Measurements from ENCODE around the gene SLC35A4. TPM values are rescaled to one million over a fixed set of nuclear protein-coding genes. Genes with fewer than 3 reads are reported as not detected.

Gene SLC35A4
- total RNA-seq, 1 donor from 2014 or later: 77.9 TPM

GRCh38 chr5:140567136-140567818 is 2.6 kb downstream of the SLC35A4 start:
- no peak for TF ChIP-seq CTCF (IDR thresholded peaks at IDR 0.05)
- intact Hi-C loops (cut with micrococcal nuclease): no loop called here
- CTCF ChIA-PET: no interaction called here
- POLR2A ChIA-PET: interaction anchor here (1.4 to 1.5 kb wide), 2 partner anchors 20 to 165 kb away, joined by 3 read pairs; partner anchors contain the start of genes ANKHD1 and EIF4EBP3
- Mint-ChIP-seq H3K27me3 (no peaks in the 10 kb centered on the region), H3K4me1 (peaks cover 66% of the 10 kb centered on the region), H3K27ac (no peak overlapping the region), H3K36me3 (ENCODE audit: low read depth) (peaks cover 38% of the 10 kb centered on the region), H3K9me3 (no peaks in the 10 kb centered on the region), H3K4me3 (no peak overlapping the region)
- no peak for ATAC-seq (ENCODE audit: low read depth)
- DNase-seq: no peak

GRCh38 chr5:140567871-140568270 is 3.2 kb downstream of the SLC35A4 start:
- CTCF ChIA-PET: no interaction called here
- POLR2A ChIA-PET: interaction anchor here (1.4 kb wide), 1 partner anchor 20 kb away, joined by 3 read pairs; the partner anchor contains the start of gene EIF4EBP3

GRCh38 chr5:140568443-140569063 is 3.9 kb downstream of the SLC35A4 start:
- Mint-ChIP-seq H3K9me3 (no peaks in the 10 kb centered on the region), H3K4me1 (peaks cover 55% of the 10 kb centered on the region), H3K36me3 (ENCODE audit: low read depth) (peaks cover 38% of the 10 kb centered on the region), H3K27me3 (no peaks in the 10 kb centered on the region), H3K27ac (peak overlapping the region; percentile 93), H3K4me3 (no peak overlapping the region)
- TF ChIP-seq CTCF (IDR thresholded peaks at IDR 0.05): no peak
- ChIA-PET CTCF (no interaction called here), POLR2A (interaction anchor here (0.6 to 1.4 kb wide), 4 partner anchors 21 to 168 kb away, joined by 3 to 5 read pairs (median 4); partner anchors contain the start of gene EIF4EBP3)
- intact Hi-C loops (cut with micrococcal nuclease): no loop called here
- DNase-seq (no peak), ATAC-seq (ENCODE audit: low read depth) (no peak)

More at GRCh38 chr5:140567871-140568270, 3.2 kb downstream of the SLC35A4 start:
- Mint-ChIP-seq H3K4me3 (no peak overlapping the region), H3K36me3 (ENCODE audit: low read depth) (peaks cover 38% of the 10 kb centered on the region), H3K27ac (no peak overlapping the region), H3K4me1 (peaks cover 62% of the 10 kb centered on the region), H3K27me3 (no peaks in the 10 kb centered on the region), H3K9me3 (no peaks in the 10 kb centered on the region)
- ATAC-seq (ENCODE audit: low read depth) (no peak), DNase-seq (no peak)
- intact Hi-C loops (cut with micrococcal nuclease): no loop called here
- TF ChIP-seq CTCF (IDR thresholded peaks at IDR 0.05): no peak

- intact Hi-C loops (cut with micrococcal nuclease): no loop called here
- Mint-ChIP-seq H3K4me3 (peak overlapping the region; percentile 68), H3K36me3 (ENCODE audit: low read depth) (peaks cover 38% of the 10 kb centered on the region), H3K27me3 (no peaks in the 10 kb centered on the region), H3K27ac (peak overlapping the region; percentile 93), H3K4me1 (peaks cover 49% of the 10 kb centered on the region), H3K9me3 (no peaks in the 10 kb centered on the region)
- ChIA-PET POLR2A (interaction anchor here (1.3 to 1.4 kb wide), 2 partner anchors 22 to 168 kb away, joined by 4 to 5 read pairs; partner anchors contain the start of gene EIF4EBP3), CTCF (interaction anchor here (0.7 kb wide), 1 partner anchor 22 kb away, joined by 3 read pairs; the partner anchor contains the start of gene EIF4EBP3)
- DNase-seq (no peak), ATAC-seq (ENCODE audit: low read depth) (no peak)
- TF ChIP-seq CTCF (IDR thresholded peaks at IDR 0.05): no peak
Observed at GRCh38 chr5:140569197-140569596, 4.6 kb downstream of the SLC35A4 start.

GRCh38 chr5:140570058-140570457 is 5.4 kb downstream of the SLC35A4 start:
- no peaks in the 10 kb centered on the region for H3K27me3 Mint-ChIP-seq
- no peak for ATAC-seq (ENCODE audit: low read depth)
- DNase-seq: no peak
- peak overlapping the region; percentile 46 for H3K27ac Mint-ChIP-seq
- H3K4me1 Mint-ChIP-seq: peaks cover 42% of the 10 kb centered on the region
- H3K4me3 Mint-ChIP-seq: no peak overlapping the region
- TF ChIP-seq CTCF (IDR thresholded peaks at IDR 0.05): no peak
- ChIA-PET CTCF (interaction anchor here (0.7 kb wide), 1 partner anchor 23 kb away, joined by 3 read pairs; the partner anchor contains the start of gene EIF4EBP3), POLR2A (interaction anchor here (1.4 kb wide), 1 partner anchor 169 kb away, joined by 4 read pairs; no protein-coding TSS in a partner anchor)
- peaks cover 31% of the 10 kb centered on the region for H3K36me3 Mint-ChIP-seq (ENCODE audit: low read depth)
- no peaks in the 10 kb centered on the region for H3K9me3 Mint-ChIP-seq
- intact Hi-C loops (cut with micrococcal nuclease): no loop called here

Data from activated B cell treated with CpG ODN at 0.5 μM for 24 hours (primary cell).